HG02970 (cell line): ENCODE results near the gene NUMB.

Source experiments
- ATAC-seq: cut with Tn5 transposase; IDR thresholded peaks from one replicate; pipeline ENCODE4 v1.9.1; 2021; ENCODE audit warnings: mild to moderate bottlenecking, moderate library complexity, moderate number of reproducible peaks; ENCODE audit not compliant: unreplicated experiment, low FRiP score

Gene NUMB

GRCh38 chr14:73237219-73237785 lies 221.0 kb downstream of the NUMB start, which contains the start of gene PAPLN:
TSS of gene PAPLN (plus strand) at chr14:73237506. CDS start at chr14:73239779, 2,273 bp downstream.
- no peak for ATAC-seq

- ATAC-seq: no peak
Measured at GRCh38 chr14:73236752-73237218, 221.6 kb downstream of the NUMB start.

- no peak for ATAC-seq
Measured at GRCh38 chr14:73236157-73236556, 222.2 kb downstream of the NUMB start.

GRCh38 chr14:73235531-73236155 lies 222.7 kb downstream of the NUMB start:
- no peak for ATAC-seq

- no peak for ATAC-seq
Measured at GRCh38 chr14:73234586-73235394, 223.6 kb downstream of the NUMB start.

GRCh38 chr14:73234029-73234428 lies 224.3 kb downstream of the NUMB start:
- no peak for ATAC-seq

GRCh38 chr14:73233564-73233963 lies 224.8 kb downstream of the NUMB start:
- no peak for ATAC-seq

GRCh38 chr14:73232984-73233383 lies 225.4 kb downstream of the NUMB start:
- no peak for ATAC-seq

GRCh38 chr14:73231981-73232851 lies 226.1 kb downstream of the NUMB start:
- no peak for ATAC-seq

GRCh38 chr14:73230051-73230450 lies 228.3 kb downstream of the NUMB start:
- no peak for ATAC-seq

- no peak for ATAC-seq
Measured at GRCh38 chr14:73227812-73228781, 230.2 kb downstream of the NUMB start.

- no peak for ATAC-seq
Measured at GRCh38 chr14:73225496-73225895, 232.8 kb downstream of the NUMB start.
